CD4-positive, alpha-beta T cell (primary cell): Measurements from ENCODE around the gene CCBE1. TPM values are rescaled to one million over a fixed set of nuclear protein-coding genes. Genes with fewer than 3 reads are reported as not detected.

Source experiments
- ATAC-seq: fragments of 200-7000 bp; cut with Tn5 transposase; one replicate; pipeline ENCODE4 v1.10.0; 2022; ENCODE audit warnings: mild to moderate bottlenecking; ENCODE audit not compliant: poor library complexity
- CTCF ChIA-PET: fragments of 350-600 bp; sonication (Branson Sonifier 250); formaldehyde crosslinking; loops from one replicate; lab custom pipeline; 2021; ENCODE audit warnings: antibody characterized with exemption, inconsistent platforms; lab: Charles Lee
- POLR2A ChIA-PET: fragments of 350-600 bp; sonication (Branson Sonifier 250); formaldehyde crosslinking; loops from one replicate; lab custom pipeline; 2021; ENCODE audit warnings: antibody characterized with exemption, inconsistent platforms; lab: Charles Lee
- DNase-seq, 14 experiments: peaks; one replicate each; pipeline ENCODE4 v3.0.0-alpha.2; 2013 to 2020; ENCODE audit warnings: mixed read lengths in 2 of 14
- H3K27ac ChIP-seq, 2 donors: one replicate each; pipeline versions ENCODE4 v1.5.1 to v1.7.0; 2013; ENCODE audit warnings: low read length in 2 of 2, low read depth in 1 of 2, mild to moderate bottlenecking in 1 of 2
- H3K27me3 ChIP-seq, 2 experiments: 1 replicate in 1 of 2; 2 replicates in 1 of 2; pipeline versions ENCODE4 v1.6.1 to v1.7.0; 2013; ENCODE audit warnings: low read length in 2 of 2, control low read depth in 1 of 2, mild to moderate bottlenecking in 1 of 2, moderate library complexity in 1 of 2; ENCODE audit not compliant: insufficient read depth in 2 of 2, control insufficient read depth in 1 of 2
- H3K36me3 ChIP-seq: one replicate; pipeline ENCODE4 v1.6.1; 2013; ENCODE audit warnings: low read length, control low read depth; ENCODE audit not compliant: insufficient read depth
- H3K4me1 ChIP-seq: one replicate; pipeline ENCODE4 v1.6.1; 2013; ENCODE audit warnings: low read length, control low read depth; ENCODE audit not compliant: insufficient read depth
- H3K4me3 ChIP-seq: one replicate; pipeline ENCODE4 v1.5.1; 2013; ENCODE audit warnings: mild to moderate bottlenecking, low read length, moderate library complexity
- H3K9me3 ChIP-seq, 2 experiments: 1 replicate in 1 of 2; 2 replicates in 1 of 2; pipeline versions ENCODE4 v1.6.1 to v1.7.0; 2013; ENCODE audit warnings: low read length in 2 of 2, mild to moderate bottlenecking in 2 of 2, control low read depth in 1 of 2, moderate library complexity in 1 of 2; ENCODE audit not compliant: control insufficient read depth in 1 of 2, insufficient read depth in 1 of 2
- H3K27ac Mint-ChIP-seq: one replicate; pipeline ENCODE4 v1.8.0; 2020; ENCODE audit warnings: mixed read lengths
- H3K27me3 Mint-ChIP-seq: one replicate; pipeline ENCODE4 v1.8.0; 2021; ENCODE audit warnings: mixed read lengths
- H3K36me3 Mint-ChIP-seq: one replicate; pipeline ENCODE4 v1.8.0; 2021; ENCODE audit warnings: low read depth, mixed read lengths
- H3K4me1 Mint-ChIP-seq: one replicate; pipeline ENCODE4 v1.8.0; 2021; ENCODE audit warnings: low read depth, mixed read lengths
- H3K4me3 Mint-ChIP-seq: one replicate; pipeline ENCODE4 v1.8.0; 2020; ENCODE audit warnings: mild to moderate bottlenecking, mixed read lengths
- H3K9me3 Mint-ChIP-seq: one replicate; pipeline ENCODE4 v1.8.0; 2020; ENCODE audit warnings: mixed read lengths
- intact Hi-C, 2 experiments: fragments of 100-400 bp; cut with DNase I in 1 of 2; cut with micrococcal nuclease in 1 of 2; formaldehyde crosslinking; loops; one replicate each; pipeline versions ENCODE4 v1.15.1 to v1.9.0; 2023 to 2025; cut with DNase I, micrococcal nuclease
- total RNA-seq, 174 experiments: library from RNA in 2 of 174; stranded (reverse) in 2 of 174; gene quantifications; one replicate each; pipeline ENCODE4 v1.2.3 and lab custom pipeline; 2021 to 2026
- TF ChIP-seq, protein P1 (sequence below): fragments of 200-600 bp; IDR thresholded peaks from one replicate; pipeline ENCODE4 v1.8.0; 2022; ENCODE audit warnings: antibody characterized with exemption, mild to moderate bottlenecking

The CCBE1 gene
- total RNA-seq, 2 experiments from 2014 or later, result not detected

GRCh38 chr18:59613903-59614302 lies 83.3 kb downstream of the CCBE1 start:
- no peak for DNase-seq
- Histone ChIP-seq H3K4me1 (no peaks in the 10 kb centered on the region), H3K4me3 (no peak overlapping the region), H3K9me3 (no peaks in the 10 kb centered on the region), H3K36me3 (no peaks in the 10 kb centered on the region), H3K27me3 (no peaks in the 10 kb centered on the region), H3K27ac (no peak overlapping the region)
- intact Hi-C loops, result no loop called here
- Mint-ChIP-seq H3K4me1 (no peaks in the 10 kb centered on the region), H3K9me3 (no peaks in the 10 kb centered on the region), H3K27me3 (no peaks in the 10 kb centered on the region), H3K4me3 (no peak overlapping the region), H3K36me3 (no peaks in the 10 kb centered on the region), H3K27ac (no peak overlapping the region)
- no peak for ATAC-seq
- POLR2A ChIA-PET, result no interaction called here
- TF ChIP-seq, protein P1, sequence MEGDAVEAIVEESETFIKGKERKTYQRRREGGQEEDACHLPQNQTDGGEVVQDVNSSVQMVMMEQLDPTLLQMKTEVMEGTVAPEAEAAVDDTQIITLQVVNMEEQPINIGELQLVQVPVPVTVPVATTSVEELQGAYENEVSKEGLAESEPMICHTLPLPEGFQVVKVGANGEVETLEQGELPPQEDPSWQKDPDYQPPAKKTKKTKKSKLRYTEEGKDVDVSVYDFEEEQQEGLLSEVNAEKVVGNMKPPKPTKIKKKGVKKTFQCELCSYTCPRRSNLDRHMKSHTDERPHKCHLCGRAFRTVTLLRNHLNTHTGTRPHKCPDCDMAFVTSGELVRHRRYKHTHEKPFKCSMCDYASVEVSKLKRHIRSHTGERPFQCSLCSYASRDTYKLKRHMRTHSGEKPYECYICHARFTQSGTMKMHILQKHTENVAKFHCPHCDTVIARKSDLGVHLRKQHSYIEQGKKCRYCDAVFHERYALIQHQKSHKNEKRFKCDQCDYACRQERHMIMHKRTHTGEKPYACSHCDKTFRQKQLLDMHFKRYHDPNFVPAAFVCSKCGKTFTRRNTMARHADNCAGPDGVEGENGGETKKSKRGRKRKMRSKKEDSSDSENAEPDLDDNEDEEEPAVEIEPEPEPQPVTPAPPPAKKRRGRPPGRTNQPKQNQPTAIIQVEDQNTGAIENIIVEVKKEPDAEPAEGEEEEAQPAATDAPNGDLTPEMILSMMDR, result no peak
- CTCF ChIA-PET, result no interaction called here

DNA sequence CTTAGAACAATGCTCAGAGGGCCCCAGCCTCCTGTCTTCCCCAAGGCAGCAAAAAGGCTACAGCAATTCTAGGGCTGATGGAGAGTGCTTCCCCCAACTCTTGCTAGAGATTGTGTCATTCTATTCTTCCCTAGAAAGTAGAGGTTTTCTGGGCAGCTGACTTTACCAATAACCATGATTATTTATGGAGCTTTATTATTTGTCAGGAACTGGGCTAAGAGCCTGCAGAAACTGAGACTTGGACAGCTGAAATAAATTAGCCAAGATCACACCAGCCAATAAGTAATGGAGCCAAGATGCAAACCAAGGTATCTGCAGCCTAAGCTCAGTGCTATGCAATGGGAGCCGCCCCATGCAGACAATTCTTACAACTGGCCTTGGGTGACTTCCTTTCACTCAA lies 84.8 kb downstream of the CCBE1 start:
- DNase-seq, result no peak
- Histone ChIP-seq H3K4me1 (no peaks in the 10 kb centered on the region), H3K9me3 (no peaks in the 10 kb centered on the region), H3K4me3 (no peak overlapping the region), H3K36me3 (no peaks in the 10 kb centered on the region), H3K27ac (no peak overlapping the region), H3K27me3 (no peaks in the 10 kb centered on the region)
- intact Hi-C loops, result no loop called here
- no peaks in the 10 kb centered on the region for H3K27me3 Mint-ChIP-seq
- no peak for ATAC-seq
- no peaks in the 10 kb centered on the region for H3K4me1 Mint-ChIP-seq
- H3K4me3 Mint-ChIP-seq, result no peak overlapping the region
- H3K36me3 Mint-ChIP-seq, result no peaks in the 10 kb centered on the region
- no peaks in the 10 kb centered on the region for H3K9me3 Mint-ChIP-seq
- CTCF ChIA-PET, result interaction anchor here (0.7 kb wide), 1 partner anchor 1328 kb away, joined by 6 read pairs; no protein-coding TSS in a partner anchor
- POLR2A ChIA-PET, result no interaction called here
- H3K27ac Mint-ChIP-seq, result no peak overlapping the region
- TF ChIP-seq, protein P1, result no peak

- H3K4me1 Mint-ChIP-seq, result no peaks in the 10 kb centered on the region
- no peaks in the 10 kb centered on the region for H3K27me3 ChIP-seq
- intact Hi-C loops, result no loop called here
- no peak for ATAC-seq
- CTCF ChIA-PET, result no interaction called here
- POLR2A ChIA-PET, result no interaction called here
- DNase-seq, result no peak
- H3K4me3 Mint-ChIP-seq, result no peak overlapping the region
- no peaks in the 10 kb centered on the region for H3K9me3 ChIP-seq
- H3K27ac ChIP-seq, result no peak overlapping the region
- no peaks in the 10 kb centered on the region for H3K36me3 Mint-ChIP-seq
- H3K27ac Mint-ChIP-seq, result no peak overlapping the region
- no peak overlapping the region for H3K4me3 ChIP-seq
- TF ChIP-seq, protein P1, result no peak
- H3K4me1 ChIP-seq, result no peaks in the 10 kb centered on the region
- no peaks in the 10 kb centered on the region for H3K9me3 Mint-ChIP-seq
- H3K36me3 ChIP-seq, result no peaks in the 10 kb centered on the region
- H3K27me3 Mint-ChIP-seq, result no peaks in the 10 kb centered on the region
Measured at GRCh38 chr18:59610546-59611140, 86.6 kb downstream of the CCBE1 start.
